Measurements from ENCODE around the gene TTLL10. TPM values are rescaled to one million over a fixed set of nuclear protein-coding genes. Genes with fewer than 3 reads are reported as not detected.

TTLL10 gene
- total and polyA plus RNA-seq, 2 of the 8 experiments (the other 6 are each of a cell fraction or from before 2014, with no cell fraction given): 1.1 to 1.7 TPM

DNA sequence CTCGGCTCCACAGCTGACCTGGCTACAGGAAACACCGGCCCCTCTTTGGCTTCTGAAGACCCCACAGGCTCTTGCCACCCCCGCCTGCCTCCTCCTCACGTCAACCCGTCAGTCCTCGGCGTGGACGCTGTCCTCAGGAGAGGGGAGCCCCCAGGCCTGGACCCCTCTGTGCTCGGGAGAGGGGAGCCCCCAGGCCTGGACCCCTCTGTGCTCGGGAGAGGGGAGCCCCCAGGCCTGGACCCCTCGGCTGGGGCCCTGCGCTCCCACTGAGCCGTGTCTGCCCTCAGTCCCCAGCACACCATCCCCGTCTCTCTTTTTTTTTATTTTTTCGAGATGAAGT is 31.8 kb upstream of the TTLL10 start:
- Histone ChIP-seq H2BK15ac (ENCODE audit: low read length) (peak overlapping the region; percentile 46; the same call in 1 of the 2 replicates), H3K27me3 (replicated peaks in 1 of 4; ENCODE audit: control insufficient read depth in 3 of 4, extremely low read depth in 1 of 4, insufficient read depth in 3 of 4, low read length in 3 of 4) (peaks cover 0 to 2% (median 0%) of the 10 kb centered on the region in 4 experiments; a peak in 2 of 7 replicates), H4K91ac (replicated peaks; ENCODE audit: insufficient read length, low read length) (peak overlapping the region; percentile 55), H3K4me3 (ENCODE audit: extremely low read depth in 1 of 4, insufficient read depth in 2 of 4, low read depth in 3 of 4, low read length in 4 of 4) (no peak overlapping the region), H2BK5ac (ENCODE audit: low read depth, low read length) (peak overlapping the region; percentile 60; the same call in 1 of the 2 replicates), H3K4me2 (ENCODE audit: insufficient read depth in 1 of 2, low read depth in 2 of 2, low read length in 2 of 2) (no peak overlapping the region), H3K23ac (ENCODE audit: insufficient read length) (no peak overlapping the region), H4K8ac (ENCODE audit: extremely low read depth, insufficient read depth, low read length) (peak overlapping the region; percentile 68; the same call in 1 of the 2 replicates), H3K23me2 (ENCODE audit: low read depth, low read length) (no peaks in the 10 kb centered on the region), H4K20me1 (replicated peaks in 1 of 2; ENCODE audit: control insufficient read depth in 1 of 2, insufficient read depth in 2 of 2, low read length in 2 of 2) (no peaks in the 10 kb centered on the region), H3K56ac (replicated peaks; ENCODE audit: insufficient read length, low read depth, low read length) (no peak overlapping the region), H3K79me2 (ENCODE audit: control insufficient read depth in 1 of 2, insufficient read depth in 2 of 2, low read length in 2 of 2) (no peaks in the 10 kb centered on the region), H2BK20ac (ENCODE audit: low read length) (no peak overlapping the region), H3K27ac (ENCODE audit: low read depth, low read length) (no peak overlapping the region), H3K4ac (replicated peaks; ENCODE audit: insufficient read length, low read depth, low read length) (no peak overlapping the region), H2BK120ac (replicated peaks; ENCODE audit: low read depth, low read length) (no peak overlapping the region), H4K5ac (ENCODE audit: insufficient read length, low read depth, low read length) (no peak overlapping the region), H3K4me1 (replicated peaks in 1 of 4; ENCODE audit: control insufficient read depth in 3 of 4, insufficient read depth in 4 of 4, low read length in 3 of 4) (peaks cover 0 to 16% (median 1%) of the 10 kb centered on the region in 4 experiments; a peak in 4 of 7 replicates), H2AFZ (ENCODE audit: low read length) (no peak overlapping the region), H2BK12ac (ENCODE audit: low read depth, low read length) (no peak overlapping the region; the same call in 1 of the 2 replicates), H3K18ac (ENCODE audit: extremely low read depth, low read length) (no peak overlapping the region), H3K9me3 (ENCODE audit: insufficient read depth in 2 of 2, low read depth in 1 of 2, low read length in 1 of 2) (no peaks in the 10 kb centered on the region), H3K14ac (ENCODE audit: insufficient read length) (no peak overlapping the region), H3K36me3 (ENCODE audit: control insufficient read depth in 2 of 4, insufficient read depth in 4 of 4, low read length in 3 of 4) (no peaks in the 10 kb centered on the region), H2AK5ac (ENCODE audit: low read depth, low read length) (no peak overlapping the region), H3K79me1 (ENCODE audit: low read depth, low read length) (no peaks in the 10 kb centered on the region), H3K9ac (replicated peaks in 1 of 4; ENCODE audit: extremely low read depth in 1 of 4, low read depth in 3 of 4, low read length in 3 of 4) (no peak overlapping the region)
- CTCF ChIA-PET (ENCODE audit: partially characterized antibody): interaction anchor here (1.2 kb wide), 1 partner anchor 19 kb away, joined by 3 read pairs; no protein-coding TSS in a partner anchor
- WGBS, 2 experiments (ENCODE audit: extremely low coverage in 1 of 2, insufficient coverage in 1 of 2, insufficient read length in 1 of 2, insufficient replicate concordance in 2 of 2, low coverage in 1 of 2, low lambda C conversion rate in 2 of 2, missing lambda C conversion rate in 1 of 2): 94% methylated on average over 13 of the region's 15 CpGs; no CpG with 5 or more reads in 1 of the 2 experiments
- DNase-seq (ENCODE audit: low read depth in 1 of 2, low spot score in 2 of 2) (no peak), FAIRE-seq (no peak)
- POLR2A ChIA-PET (ENCODE audit: partially characterized antibody): interaction anchor here (0.7 to 0.8 kb wide), 2 partner anchors 17 to 92 kb away, joined by 3 read pairs; no protein-coding TSS in a partner anchor
- TF ChIP-seq EGR1 (IDR thresholded peaks at IDR 0.05; ENCODE audit: borderline replicate concordance, low read depth, low read length) (no peak), GTF2F1 (IDR thresholded peaks at IDR 0.05; ENCODE audit: borderline replicate concordance, low read depth, low read length) (no peak), RNF2 (IDR thresholded peaks at IDR 0.05; ENCODE audit: borderline replicate concordance, low read depth, low read length, missing control alignments, poor library complexity, severe bottlenecking) (no peak), TEAD4 (IDR thresholded peaks at IDR 0.05; ENCODE audit: low read depth, low read length) (no peak), GABPA (IDR thresholded peaks at IDR 0.05; ENCODE audit: borderline replicate concordance, insufficient read depth, low read length) (no peak), SUZ12 (IDR thresholded peaks at IDR 0.05; ENCODE audit: low read length) (no peak), CTCF (IDR thresholded peaks at IDR 0.05; ENCODE audit: control extremely low read depth in 1 of 3, insufficient read depth in 1 of 3, low read depth in 1 of 3, low read length in 3 of 3) (no peak), SP1 (IDR thresholded peaks at IDR 0.05; ENCODE audit: low read depth, low read length) (no peak), BCL11A (IDR thresholded peaks at IDR 0.05; ENCODE audit: low read depth in 2 of 2, low read length in 2 of 2) (no peak)

All from H1 (cell line).